ENCODE data around the gene AGER. TPM values are rescaled to one million over a fixed set of nuclear protein-coding genes. Genes with fewer than 3 reads are reported as not detected.
"Not testable (repeated sequence)": the region's sequence is repeated elsewhere in the genome, so short reads cannot be mapped to it uniquely, and the experiment has no call there.

Gene AGER
- polyA plus RNA-seq, 2 donors, result 3.5 to 8.3 TPM

- Histone ChIP-seq H3K27me3 (ENCODE audit: control insufficient read depth in 1 of 2, insufficient read depth in 2 of 2, low read length in 2 of 2) (no peaks in the 10 kb centered on the region), H3K36me3 (ENCODE audit: control insufficient read depth in 2 of 2, insufficient read depth in 2 of 2, low read length in 1 of 2) (peaks cover 0 to 1% of the 10 kb centered on the region in 2 donors), H3K9me3 (ENCODE audit: control insufficient read depth in 2 of 2, insufficient read depth in 1 of 2, low read depth in 1 of 2, low read length in 1 of 2) (no peaks in the 10 kb centered on the region), H3K27ac (ENCODE audit: low read depth in 2 of 2, low read length in 1 of 2) (no peak overlapping the region), H3K4me1 (ENCODE audit: control insufficient read depth in 2 of 2, insufficient read depth in 2 of 2, low read length in 1 of 2) (peaks cover 3 to 4% of the 10 kb centered on the region in 2 donors), H3K4me3 (ENCODE audit: low read depth in 1 of 2, low read length in 2 of 2) (no peak overlapping the region)
- WGBS, 2 donors, result 56 to 63% methylated on average over 44 to 55 of the region's 55 CpGs
Measured at GRCh38 chr6:32149932-32150870, 33.9 kb downstream of the AGER start.

- H3K27ac ChIP-seq (ENCODE audit: low read depth in 2 of 2, low read length in 1 of 2), result no peak overlapping the region
- WGBS, 2 donors, result 50 to 56% methylated on average over 46 to 47 of the region's 47 CpGs
- H3K4me1 ChIP-seq (ENCODE audit: control insufficient read depth in 2 of 2, insufficient read depth in 2 of 2, low read length in 1 of 2), result peaks cover 0 to 3% of the 10 kb centered on the region in 2 donors
- peak overlapping the region; percentile 38 to 60 for H3K4me3 ChIP-seq (ENCODE audit: low read depth in 1 of 2, low read length in 2 of 2)
- H3K9me3 ChIP-seq (ENCODE audit: control insufficient read depth in 2 of 2, insufficient read depth in 1 of 2, low read depth in 1 of 2, low read length in 1 of 2), result no peaks in the 10 kb centered on the region
- no peaks in the 10 kb centered on the region for H3K27me3 ChIP-seq (ENCODE audit: control insufficient read depth in 1 of 2, insufficient read depth in 2 of 2, low read length in 2 of 2)
- H3K36me3 ChIP-seq (ENCODE audit: control insufficient read depth in 2 of 2, insufficient read depth in 2 of 2, low read length in 1 of 2), result no peaks in the 10 kb centered on the region
Measured at GRCh38 chr6:32149092-32149755, 34.8 kb downstream of the AGER start.

GRCh38 chr6:32148289-32149091 is 35.6 kb downstream of the AGER start:
- H3K4me3 ChIP-seq (ENCODE audit: low read depth in 1 of 2, low read length in 2 of 2), result peak overlapping the region; percentile 38 to 60
- no peaks in the 10 kb centered on the region for H3K9me3 ChIP-seq (ENCODE audit: control insufficient read depth in 2 of 2, insufficient read depth in 1 of 2, low read depth in 1 of 2, low read length in 1 of 2)
- no peaks in the 10 kb centered on the region for H3K36me3 ChIP-seq (ENCODE audit: control insufficient read depth in 2 of 2, insufficient read depth in 2 of 2, low read length in 1 of 2)
- WGBS, 2 donors, result 22 to 30% methylated on average over 39 of the region's 39 CpGs
- H3K27ac ChIP-seq (ENCODE audit: low read depth in 2 of 2, low read length in 1 of 2), result peak overlapping the region in 1 of 2 donors; percentile 23
- H3K4me1 ChIP-seq (ENCODE audit: control insufficient read depth in 2 of 2, insufficient read depth in 2 of 2, low read length in 1 of 2), result peaks cover 0 to 3% of the 10 kb centered on the region in 2 donors
- no peaks in the 10 kb centered on the region for H3K27me3 ChIP-seq (ENCODE audit: control insufficient read depth in 1 of 2, insufficient read depth in 2 of 2, low read length in 2 of 2)

- H3K9me3 ChIP-seq (ENCODE audit: control insufficient read depth in 2 of 2, insufficient read depth in 1 of 2, low read depth in 1 of 2, low read length in 1 of 2), result no peaks in the 10 kb centered on the region
- WGBS, 2 donors, result 94 to 97% methylated on average over 4 of the region's 4 CpGs
- no peaks in the 10 kb centered on the region for H3K27me3 ChIP-seq (ENCODE audit: control insufficient read depth in 1 of 2, insufficient read depth in 2 of 2, low read length in 2 of 2)
- no peak overlapping the region for H3K27ac ChIP-seq (ENCODE audit: low read depth in 2 of 2, low read length in 1 of 2)
- H3K36me3 ChIP-seq (ENCODE audit: control insufficient read depth in 2 of 2, insufficient read depth in 2 of 2, low read length in 1 of 2), result no peaks in the 10 kb centered on the region
- no peak overlapping the region for H3K4me3 ChIP-seq (ENCODE audit: low read depth in 1 of 2, low read length in 2 of 2)
- H3K4me1 ChIP-seq (ENCODE audit: control insufficient read depth in 2 of 2, insufficient read depth in 2 of 2, low read length in 1 of 2), result peaks cover 0 to 3% of the 10 kb centered on the region in 2 donors
Measured at GRCh38 chr6:32147401-32148132, 36.5 kb downstream of the AGER start.

- Histone ChIP-seq H3K4me3 (ENCODE audit: low read depth in 1 of 2, low read length in 2 of 2) (no peak overlapping the region), H3K4me1 (ENCODE audit: control insufficient read depth in 2 of 2, insufficient read depth in 2 of 2, low read length in 1 of 2) (no peaks in the 10 kb centered on the region), H3K36me3 (ENCODE audit: control insufficient read depth in 2 of 2, insufficient read depth in 2 of 2, low read length in 1 of 2) (no peaks in the 10 kb centered on the region), H3K27ac (ENCODE audit: low read depth in 2 of 2, low read length in 1 of 2) (no peak overlapping the region), H3K27me3 (ENCODE audit: control insufficient read depth in 1 of 2, insufficient read depth in 2 of 2, low read length in 2 of 2) (no peaks in the 10 kb centered on the region), H3K9me3 (ENCODE audit: control insufficient read depth in 2 of 2, insufficient read depth in 1 of 2, low read depth in 1 of 2, low read length in 1 of 2) (no peaks in the 10 kb centered on the region)
- WGBS, 2 donors, result 52 to 59% methylated on average over 4 of the region's 4 CpGs
Measured at GRCh38 chr6:32146687-32147086, 37.4 kb downstream of the AGER start.

GRCh38 chr6:32146287-32146686 is 37.8 kb downstream of the AGER start:
- Histone ChIP-seq H3K27ac (ENCODE audit: low read depth in 2 of 2, low read length in 1 of 2) (no peak overlapping the region), H3K9me3 (ENCODE audit: control insufficient read depth in 2 of 2, insufficient read depth in 1 of 2, low read depth in 1 of 2, low read length in 1 of 2) (no peaks in the 10 kb centered on the region), H3K36me3 (ENCODE audit: control insufficient read depth in 2 of 2, insufficient read depth in 2 of 2, low read length in 1 of 2) (no peaks in the 10 kb centered on the region), H3K4me1 (ENCODE audit: control insufficient read depth in 2 of 2, insufficient read depth in 2 of 2, low read length in 1 of 2) (no peaks in the 10 kb centered on the region), H3K27me3 (ENCODE audit: control insufficient read depth in 1 of 2, insufficient read depth in 2 of 2, low read length in 2 of 2) (no peaks in the 10 kb centered on the region), H3K4me3 (ENCODE audit: low read depth in 1 of 2, low read length in 2 of 2) (no peak overlapping the region)
- WGBS, 2 donors, result 91 to 92% methylated on average over 1 of the region's 1 CpG

GRCh38 chr6:32144238-32144637 is 39.8 kb downstream of the AGER start:
- not testable (repeated sequence) for H3K4me3 ChIP-seq (ENCODE audit: low read depth in 1 of 2, low read length in 2 of 2); H3K36me3 ChIP-seq (ENCODE audit: control insufficient read depth in 2 of 2, insufficient read depth in 2 of 2, low read length in 1 of 2); H3K27me3 ChIP-seq (ENCODE audit: control insufficient read depth in 1 of 2, insufficient read depth in 2 of 2, low read length in 2 of 2); H3K9me3 ChIP-seq (ENCODE audit: control insufficient read depth in 2 of 2, insufficient read depth in 1 of 2, low read depth in 1 of 2, low read length in 1 of 2); H3K27ac ChIP-seq (ENCODE audit: low read depth in 2 of 2, low read length in 1 of 2); H3K4me1 ChIP-seq (ENCODE audit: control insufficient read depth in 2 of 2, insufficient read depth in 2 of 2, low read length in 1 of 2)
- WGBS, 2 donors, result 62 to 72% methylated on average over 7 of the region's 7 CpGs

GRCh38 chr6:32140420-32141046 is 43.5 kb downstream of the AGER start:
- Histone ChIP-seq H3K4me1 (ENCODE audit: control insufficient read depth in 2 of 2, insufficient read depth in 2 of 2, low read length in 1 of 2) (no peaks in the 10 kb centered on the region), H3K27ac (ENCODE audit: low read depth in 2 of 2, low read length in 1 of 2) (no peak overlapping the region), H3K27me3 (ENCODE audit: control insufficient read depth in 1 of 2, insufficient read depth in 2 of 2, low read length in 2 of 2) (no peaks in the 10 kb centered on the region), H3K4me3 (ENCODE audit: low read depth in 1 of 2, low read length in 2 of 2) (no peak overlapping the region), H3K9me3 (ENCODE audit: control insufficient read depth in 2 of 2, insufficient read depth in 1 of 2, low read depth in 1 of 2, low read length in 1 of 2) (no peaks in the 10 kb centered on the region), H3K36me3 (ENCODE audit: control insufficient read depth in 2 of 2, insufficient read depth in 2 of 2, low read length in 1 of 2) (no peaks in the 10 kb centered on the region)
- WGBS, 2 donors, result 43 to 64% methylated on average over 5 of the region's 5 CpGs
